Epithelial cell of esophagus (primary cell): ENCODE data around the gene UFD1.

Experiments
- DNase-seq: peaks from one replicate; pipeline ENCODE4 v3.0.0; 2010; ENCODE audit warnings: low read depth
- H3K4me3 ChIP-seq: 2 replicates; pipeline ENCODE4 v1.5.1; 2011; ENCODE audit warnings: mild to moderate bottlenecking, low read length, control low read depth
- TF ChIP-seq, protein P1 (sequence below): IDR thresholded peaks from 2 replicates; pipeline ENCODE4 v1.5.1; 2011; ENCODE audit warnings: low read depth, mild to moderate bottlenecking, low read length, control low read depth, inconsistent platforms; ENCODE audit not compliant: insufficient read depth; ENCODE audit errors: missing control alignments

Gene UFD1

GRCh38 chr22:19520566-19521305, 41.7 kb upstream of the UFD1 start:
- no peak overlapping the region for H3K4me3 ChIP-seq
- TF ChIP-seq, protein P1, sequence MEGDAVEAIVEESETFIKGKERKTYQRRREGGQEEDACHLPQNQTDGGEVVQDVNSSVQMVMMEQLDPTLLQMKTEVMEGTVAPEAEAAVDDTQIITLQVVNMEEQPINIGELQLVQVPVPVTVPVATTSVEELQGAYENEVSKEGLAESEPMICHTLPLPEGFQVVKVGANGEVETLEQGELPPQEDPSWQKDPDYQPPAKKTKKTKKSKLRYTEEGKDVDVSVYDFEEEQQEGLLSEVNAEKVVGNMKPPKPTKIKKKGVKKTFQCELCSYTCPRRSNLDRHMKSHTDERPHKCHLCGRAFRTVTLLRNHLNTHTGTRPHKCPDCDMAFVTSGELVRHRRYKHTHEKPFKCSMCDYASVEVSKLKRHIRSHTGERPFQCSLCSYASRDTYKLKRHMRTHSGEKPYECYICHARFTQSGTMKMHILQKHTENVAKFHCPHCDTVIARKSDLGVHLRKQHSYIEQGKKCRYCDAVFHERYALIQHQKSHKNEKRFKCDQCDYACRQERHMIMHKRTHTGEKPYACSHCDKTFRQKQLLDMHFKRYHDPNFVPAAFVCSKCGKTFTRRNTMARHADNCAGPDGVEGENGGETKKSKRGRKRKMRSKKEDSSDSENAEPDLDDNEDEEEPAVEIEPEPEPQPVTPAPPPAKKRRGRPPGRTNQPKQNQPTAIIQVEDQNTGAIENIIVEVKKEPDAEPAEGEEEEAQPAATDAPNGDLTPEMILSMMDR = no peak
- DNase-seq = no peak

- TF ChIP-seq, protein P1 = no peak
- DNase-seq = no peak
- no peak overlapping the region for H3K4me3 ChIP-seq
Observed at GRCh38 chr22:19520007-19520406, 41.0 kb upstream of the UFD1 start.

- no peak for DNase-seq
- TF ChIP-seq, protein P1 = no peak
- no peak overlapping the region for H3K4me3 ChIP-seq
Observed at GRCh38 chr22:19519041-19519926, 40.3 kb upstream of the UFD1 start.

GRCh38 chr22:19518635-19519034, 39.6 kb upstream of the UFD1 start:
- TF ChIP-seq, protein P1 = no peak
- DNase-seq = no peak
- no peak overlapping the region for H3K4me3 ChIP-seq

GRCh38 chr22:19517919-19518611, 39.1 kb upstream of the UFD1 start:
- H3K4me3 ChIP-seq = no peak overlapping the region
- TF ChIP-seq, protein P1 = no peak
- no peak for DNase-seq

DNA sequence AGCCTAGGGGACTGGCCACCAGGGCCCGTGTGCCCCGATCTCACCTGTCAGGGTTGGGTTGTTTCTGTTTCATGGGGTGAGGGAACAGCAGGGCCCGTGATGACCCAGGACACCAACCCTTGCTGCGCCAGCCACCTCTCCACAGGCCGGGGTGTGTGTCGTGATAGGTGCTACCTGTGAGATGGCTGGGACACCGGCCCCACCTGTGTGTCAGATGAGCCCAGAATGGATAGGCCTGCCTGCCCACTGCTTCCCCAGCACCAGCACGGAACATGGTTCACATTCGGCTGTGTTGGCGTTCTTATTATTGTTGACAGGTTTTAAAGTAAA, 38.1 kb upstream of the UFD1 start:
- TF ChIP-seq, protein P1 = no peak
- DNase-seq = no peak
- H3K4me3 ChIP-seq = no peak overlapping the region
